ENCODE measurements around the gene RFNG. TPM values are rescaled to one million over a fixed set of nuclear protein-coding genes. Genes with fewer than 3 reads are reported as not detected.
A peak's percentile ranks its signal among the peaks of the same experiment; 100 is the strongest.

The RFNG gene
- total RNA-seq, 1 experiment from 2014 or later = 52.0 TPM

DNA sequence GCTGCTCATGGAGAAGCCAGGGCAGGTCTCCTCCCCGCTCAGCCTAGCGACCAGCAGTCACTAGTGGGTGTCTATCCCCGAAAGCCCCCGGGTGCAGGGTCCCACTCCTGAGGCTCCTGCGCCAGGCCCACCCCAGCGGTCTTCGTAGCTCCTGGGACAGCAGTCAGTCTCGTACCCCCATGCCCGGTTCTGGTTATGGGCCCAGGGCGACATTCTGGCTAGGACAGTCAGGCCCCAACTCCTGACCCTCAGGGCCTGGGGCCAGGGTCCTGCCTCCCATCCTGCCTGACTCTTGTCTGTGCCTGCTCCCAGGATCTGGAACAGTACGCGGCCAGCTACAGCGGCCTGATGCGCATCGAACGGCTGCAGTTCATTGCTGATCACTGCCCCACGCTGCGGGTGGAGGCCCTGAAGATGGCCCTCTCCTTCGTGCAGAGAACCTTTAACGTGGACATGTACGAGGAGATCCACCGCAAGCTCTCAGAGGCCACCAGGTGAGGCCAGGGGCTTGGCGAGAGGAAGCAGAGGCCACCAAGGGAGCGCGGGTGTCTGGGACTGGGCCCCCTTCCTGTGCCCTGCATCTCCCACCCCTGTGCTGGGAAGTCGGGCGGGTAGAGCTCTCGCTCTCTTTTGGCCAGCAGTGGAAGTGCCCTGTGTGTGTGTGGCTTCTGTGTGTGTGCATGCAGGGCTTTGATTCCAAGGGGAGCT, 2.1 kb upstream of the RFNG start:
- Histone ChIP-seq H3K79me2 (ENCODE audit: insufficient read depth, low read length) (peaks cover 41% of the 10 kb centered on the region), H3K4me2 (ENCODE audit: low read length) (peak overlapping the region; percentile 89), H3K36me3 (ENCODE audit: control insufficient read depth in 1 of 2, insufficient read depth in 2 of 2, low read length in 2 of 2) (peaks cover 13 to 49% of the 10 kb centered on the region in 2 experiments; a peak in 3 of 4 replicates), H3K4me3 (replicated peaks in 1 of 2; ENCODE audit: low read depth in 1 of 2, low read length in 2 of 2) (peak overlapping the region in 1 of 2 experiments; percentile 99; a peak in 2 of 4 replicates), H3K9ac (ENCODE audit: low read length) (peak overlapping the region; percentile 89; the same call in 1 of the 2 replicates), H4K20me1 (ENCODE audit: insufficient read depth) (no peaks in the 10 kb centered on the region; the same call in 1 of the 2 replicates), H3K27me3 (ENCODE audit: insufficient read depth, low read length) (no peaks in the 10 kb centered on the region), H3K27ac (ENCODE audit: low read depth, low read length) (no peak overlapping the region; the same call in 1 of the 2 replicates), H3K4me1 (ENCODE audit: control insufficient read depth in 1 of 2, insufficient read depth in 2 of 2, low read length in 2 of 2) (peaks cover 13 to 34% of the 10 kb centered on the region in 2 experiments; a peak in 3 of 4 replicates), H2AFZ (ENCODE audit: low read depth, low read length, poor library complexity, severe bottlenecking) (no peak overlapping the region), H3K9me3 (ENCODE audit: control insufficient read depth in 1 of 2, insufficient read depth in 1 of 2, low read depth in 1 of 2, low read length in 2 of 2) (no peaks in the 10 kb centered on the region), H3K9me2 (ENCODE audit: insufficient read depth) (no peaks in the 10 kb centered on the region)
- DNase-seq (ENCODE audit: low read depth, low spot score) (no peak), ATAC-seq (no peak)
- BruUV-seq (replicated peaks) = no TSS peak
- ChIA-PET RAD21 (ENCODE audit: low non-redundant PET in 1 of 2, low total read pairs in 2 of 2, uncharacterized antibody in 2 of 2, unreplicated experiment in 2 of 2) (interaction anchor here in 1 of 2 experiments (1.2 kb wide), 1 partner anchor 23 kb away, joined by 3 read pairs; no protein-coding TSS in a partner anchor), CTCF (interaction anchor here (0.8 kb wide), 1 partner anchor 16 kb away, joined by 3 read pairs; the partner anchor contains the start of gene DCXR), POLR2A (no interaction called here)
- TF ChIP-seq EZH2 (IDR thresholded peaks at IDR 0.05) = no peak
- no peak for TF ChIP-seq CBX3 (IDR thresholded peaks at IDR 0.05; ENCODE audit: low read depth)
- TF ChIP-seq SIN3A (IDR thresholded peaks at IDR 0.05; ENCODE audit: low read depth) = no peak
- no peak for TF ChIP-seq ELF1 (IDR thresholded peaks at IDR 0.05; ENCODE audit: borderline replicate concordance, low read depth)
- intact Hi-C loops (cut with micrococcal nuclease) = no loop called here

DNA sequence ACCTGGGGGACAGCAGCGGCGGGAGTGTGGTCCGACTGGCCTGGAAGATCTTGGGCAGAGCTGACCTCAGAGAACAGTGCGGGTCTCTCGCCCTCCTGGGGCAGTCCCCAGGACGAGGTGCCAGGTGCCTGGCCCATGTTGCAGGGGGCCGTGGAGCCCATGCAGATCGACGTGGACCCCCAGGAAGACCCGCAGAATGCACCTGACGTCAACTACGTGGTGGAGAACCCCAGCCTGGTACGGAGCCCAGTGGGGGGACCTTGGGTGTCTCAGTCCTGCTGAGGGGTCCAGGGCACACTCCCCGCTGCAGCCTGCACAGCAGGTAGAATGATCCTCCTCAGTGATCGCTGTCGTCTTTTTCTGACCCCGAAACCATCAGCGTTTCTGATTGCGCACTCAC, 1.5 kb upstream of the RFNG start:
- ChIA-PET CTCF (no interaction called here), POLR2A (no interaction called here)
- peak overlapping the region; percentile 89 for H3K9ac ChIP-seq (ENCODE audit: low read length)

More for the DNA sequence above, 1.5 kb upstream of the RFNG start:
- Histone ChIP-seq H3K4me2 (ENCODE audit: low read length) (peak overlapping the region; percentile 89), H3K79me2 (ENCODE audit: insufficient read depth, low read length) (peaks cover 41% of the 10 kb centered on the region), H3K9me2 (ENCODE audit: insufficient read depth) (no peaks in the 10 kb centered on the region), H3K9me3 (ENCODE audit: control insufficient read depth in 1 of 2, insufficient read depth in 1 of 2, low read depth in 1 of 2, low read length in 2 of 2) (no peaks in the 10 kb centered on the region), H3K4me1 (ENCODE audit: control insufficient read depth in 1 of 2, insufficient read depth in 2 of 2, low read length in 2 of 2) (peaks cover 13 to 34% of the 10 kb centered on the region in 2 experiments; a peak in 3 of 4 replicates), H3K4me3 (replicated peaks in 1 of 2; ENCODE audit: low read depth in 1 of 2, low read length in 2 of 2) (peak overlapping the region; percentile 94 to 99), H3K27ac (ENCODE audit: low read depth, low read length) (peak overlapping the region; percentile 81; the same call in 1 of the 2 replicates), H3K36me3 (ENCODE audit: control insufficient read depth in 1 of 2, insufficient read depth in 2 of 2, low read length in 2 of 2) (peaks cover 16 to 45% of the 10 kb centered on the region in 2 experiments; a peak in 3 of 4 replicates), H3K27me3 (ENCODE audit: insufficient read depth, low read length) (no peaks in the 10 kb centered on the region), H2AFZ (ENCODE audit: low read depth, low read length, poor library complexity, severe bottlenecking) (no peak overlapping the region), H4K20me1 (ENCODE audit: insufficient read depth) (no peaks in the 10 kb centered on the region; the same call in 1 of the 2 replicates)
- TF ChIP-seq SIN3A (IDR thresholded peaks at IDR 0.05; ENCODE audit: low read depth) (no peak), CBX3 (IDR thresholded peaks at IDR 0.05; ENCODE audit: low read depth) (no peak), EGR1 (IDR thresholded peaks at IDR 0.05; ENCODE audit: low read depth) (no peak), CEBPB (IDR thresholded peaks at IDR 0.05; ENCODE audit: low read depth) (no peak), ZBTB33 (IDR thresholded peaks at IDR 0.05; ENCODE audit: extremely low read depth, insufficient replicate concordance, low read length) (no peak), SRF (IDR thresholded peaks at IDR 0.05; ENCODE audit: low read depth) (no peak), POLR2A (IDR thresholded peaks at IDR 0.05; ENCODE audit: borderline replicate concordance, extremely low read depth, insufficient read depth, insufficient read length) (no peak), SP1 (IDR thresholded peaks at IDR 0.05; ENCODE audit: low read depth) (no peak), MAX (IDR thresholded peaks at IDR 0.05) (no peak), JUND (IDR thresholded peaks at IDR 0.05) (no peak), EZH2 (IDR thresholded peaks at IDR 0.05) (no peak), ZNF274 (IDR thresholded peaks at IDR 0.05; ENCODE audit: low read depth, low read length) (no peak)
- no peak for ATAC-seq
- TSS peak; percentile 31 for BruUV-seq (replicated peaks)
- RAD21 ChIA-PET (ENCODE audit: low non-redundant PET in 1 of 2, low total read pairs in 2 of 2, uncharacterized antibody in 2 of 2, unreplicated experiment in 2 of 2) = no interaction called here
- DNase-seq (ENCODE audit: low read depth, low spot score) = no peak
- intact Hi-C loops (cut with micrococcal nuclease) = no loop called here
